ENCODE measurements around the gene NCLN. TPM values are rescaled to one million over a fixed set of nuclear protein-coding genes. Genes with fewer than 3 reads are reported as not detected.
"Not testable (repeated sequence)": the region's sequence is repeated elsewhere in the genome, so short reads cannot be mapped to it uniquely, and the experiment has no call there.

NCLN gene
- total RNA-seq, 3 donors from 2014 or later: 52.6 to 103 (median 94.4) TPM

DNA sequence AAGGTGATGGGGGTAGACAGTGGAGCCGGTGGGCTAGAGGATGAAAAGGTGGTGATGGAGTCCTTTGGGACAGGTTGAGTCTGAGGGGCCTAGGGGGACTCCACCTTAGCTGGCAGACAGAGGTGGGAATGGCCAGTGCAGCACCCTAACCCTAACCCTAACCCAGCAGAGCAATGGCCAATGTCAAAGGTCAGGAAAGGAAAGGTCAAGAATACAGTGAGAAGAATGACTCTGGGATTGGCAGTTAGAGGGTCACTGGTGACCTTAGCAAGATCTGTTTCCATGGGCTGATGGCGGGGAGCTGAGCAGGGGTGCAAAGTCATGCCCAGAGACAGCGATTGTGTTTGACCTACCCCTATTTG lies 33.3 kb upstream of the NCLN start:
- no peak for TF ChIP-seq CTCF (IDR thresholded peaks at IDR 0.05)
- no peaks in the 10 kb centered on the region for H3K9me3 ChIP-seq
- no peaks in the 10 kb centered on the region for H3K4me1 ChIP-seq (ENCODE audit: low read depth)
- no peaks in the 10 kb centered on the region for H3K36me3 ChIP-seq (ENCODE audit: low read depth)
- DNase-seq (no peak), ATAC-seq (no peak)
- H3K4me3 ChIP-seq: no peak overlapping the region
- intact Hi-C loops (cut with DNase I, micrococcal nuclease): no loop called here

GRCh38 chr19:3153286-3154230 lies 32.2 kb upstream of the NCLN start:
- intact Hi-C loops (cut with DNase I, micrococcal nuclease): no loop called here
- ATAC-seq (no peak), DNase-seq (no peak)
- no peaks in the 10 kb centered on the region for H3K9me3 ChIP-seq
- H3K4me3 ChIP-seq: no peak overlapping the region
- no peak for TF ChIP-seq CTCF (IDR thresholded peaks at IDR 0.05)
- no peaks in the 10 kb centered on the region for H3K4me1 ChIP-seq (ENCODE audit: low read depth)
- H3K36me3 ChIP-seq (ENCODE audit: low read depth): no peaks in the 10 kb centered on the region

DNA sequence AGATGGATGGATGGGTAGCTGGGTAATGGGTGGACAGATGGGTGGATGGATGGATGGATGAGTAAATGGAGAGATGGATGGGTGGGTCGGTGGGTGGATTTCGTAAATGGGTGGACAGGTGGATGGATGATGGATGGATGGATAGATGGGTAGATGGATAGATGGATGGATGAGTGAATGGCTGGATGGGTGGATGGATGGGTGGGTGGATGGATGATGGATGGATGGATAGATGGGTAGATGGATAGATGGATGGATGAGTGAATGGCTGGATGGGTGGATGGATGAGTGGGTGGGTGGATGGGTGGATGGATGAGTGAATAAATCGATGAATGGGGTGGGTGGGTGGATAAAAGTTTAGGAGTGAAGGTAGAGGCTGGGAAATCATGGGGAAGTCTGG lies 31.3 kb upstream of the NCLN start:
- H3K36me3 ChIP-seq (ENCODE audit: low read depth); intact Hi-C loops (cut with DNase I, micrococcal nuclease); H3K4me1 ChIP-seq (ENCODE audit: low read depth); DNase-seq; H3K4me3 ChIP-seq; ATAC-seq; H3K9me3 ChIP-seq: not testable (repeated sequence)

- ATAC-seq: peak; percentile 82
- peak; percentile 39 to 83 (median 62) for DNase-seq
- H3K9me3 ChIP-seq: no peaks in the 10 kb centered on the region
- no peak overlapping the region for H3K4me3 ChIP-seq
- TF ChIP-seq CTCF (IDR thresholded peaks at IDR 0.05): no peak
- no peaks in the 10 kb centered on the region for H3K4me1 ChIP-seq (ENCODE audit: low read depth)
- no peaks in the 10 kb centered on the region for H3K36me3 ChIP-seq (ENCODE audit: low read depth)
- intact Hi-C loops (cut with DNase I, micrococcal nuclease): no loop called here
Measured at GRCh38 chr19:3154957-3155736, 30.6 kb upstream of the NCLN start.

DNA sequence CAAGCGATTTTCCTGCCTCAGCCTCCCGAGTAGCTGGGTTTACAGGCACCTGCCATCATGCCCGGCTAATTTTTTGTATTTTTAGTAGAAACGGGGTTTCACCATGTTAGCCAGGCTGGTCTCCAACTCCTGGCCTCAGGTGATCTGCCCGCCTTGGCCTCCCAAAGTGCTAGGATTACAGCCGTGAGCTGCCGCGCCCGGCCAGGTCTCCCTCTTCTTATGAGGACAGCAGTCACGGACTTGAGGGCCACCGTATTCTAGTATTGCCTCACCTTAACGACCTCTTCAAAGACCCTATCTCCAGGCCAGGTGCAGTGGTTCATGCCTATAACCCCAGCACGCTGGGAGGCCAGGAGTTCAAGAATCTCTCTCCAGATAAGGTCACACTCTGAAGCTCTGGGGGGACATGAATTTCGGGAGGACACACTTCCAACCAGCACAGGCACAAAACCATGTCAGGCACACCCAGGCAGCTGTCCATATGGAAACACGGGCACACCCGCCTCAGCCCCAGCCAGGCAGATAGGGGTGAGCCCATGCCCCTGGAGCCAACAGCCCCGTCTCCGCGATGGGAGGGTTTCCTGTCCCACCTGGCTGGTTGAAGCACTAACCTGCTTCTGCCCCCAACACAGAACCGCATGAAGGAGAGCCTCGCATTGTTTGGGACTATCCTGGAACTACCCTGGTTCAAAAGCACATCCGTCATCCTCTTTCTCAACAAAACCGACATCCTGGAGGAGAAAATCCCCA lies 28.5 kb upstream of the NCLN start:
- Histone ChIP-seq H3K4me1 (ENCODE audit: low read depth) (no peaks in the 10 kb centered on the region), H3K36me3 (ENCODE audit: low read depth) (no peaks in the 10 kb centered on the region), H3K9me3 (no peaks in the 10 kb centered on the region), H3K4me3 (no peak overlapping the region)
- intact Hi-C loops (cut with DNase I, micrococcal nuclease): no loop called here
- ATAC-seq: no peak
- no peak for TF ChIP-seq CTCF (IDR thresholded peaks at IDR 0.05)
- DNase-seq: no peak

All from mucosa of descending colon (tissue), 3 donors.